ENCODE results near the gene SLC35F3.
A peak's percentile ranks its signal among the peaks of the same experiment; 100 is the strongest.

The SLC35F3 gene

DNA sequence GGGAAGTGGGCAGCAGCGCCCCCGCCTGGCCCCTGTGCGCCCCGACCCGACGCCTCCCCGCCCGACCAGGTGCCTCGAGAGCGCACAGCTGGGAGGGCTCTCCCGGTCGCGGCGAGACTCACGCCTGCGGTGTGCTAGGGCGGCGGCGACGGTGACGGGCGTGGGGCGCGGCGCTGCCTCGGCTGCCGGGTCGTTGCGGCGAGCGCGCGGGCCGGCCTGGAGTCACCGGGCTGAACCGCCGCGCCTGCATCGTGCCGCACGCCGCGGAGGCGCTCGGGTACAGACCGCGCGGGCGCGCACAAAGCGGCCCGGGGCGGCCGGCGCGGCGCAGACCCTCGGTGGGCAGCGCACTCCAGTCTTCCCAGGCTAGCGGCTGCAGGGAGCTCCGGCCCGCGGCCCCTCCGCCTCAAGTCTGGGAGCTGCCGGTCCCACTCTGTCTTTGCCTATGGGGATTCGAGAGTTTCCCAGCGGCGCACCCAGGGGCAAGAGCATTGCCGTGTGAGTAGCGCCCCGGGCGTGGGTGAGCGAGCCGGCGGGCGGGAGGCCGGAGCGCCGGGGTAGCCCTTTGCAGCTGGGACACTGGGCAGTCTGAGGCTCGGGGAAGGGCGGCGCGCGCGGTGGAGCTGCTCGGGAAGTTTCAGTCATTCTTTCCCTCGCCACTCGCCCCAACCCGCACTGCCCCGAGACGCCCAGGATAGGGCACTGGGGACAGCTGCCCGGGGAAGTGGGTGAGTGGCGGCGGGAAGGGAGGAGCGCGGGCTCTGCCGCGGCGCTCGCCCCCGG is at the start of gene SLC35F3:
Gene SLC35F3, plus strand, starts transcription at position 44 of the 783 bp plus-strand sequence.
- Histone ChIP-seq H3K9me3 (ENCODE audit: control insufficient read depth in 5 of 5, low read length in 5 of 5) (no peaks in the 10 kb centered on the region), H3K4me3 (ENCODE audit: low read depth in 1 of 5, low read length in 5 of 5) (no peak within 1 kb of the TSS), H3K9ac (ENCODE audit: low read length in 5 of 5) (no peak within 1 kb of the TSS), H3K36me3 (ENCODE audit: control insufficient read depth in 5 of 5, insufficient read depth in 5 of 5, low read length in 5 of 5) (no peaks in the 10 kb centered on the region), H3K27me3 (ENCODE audit: control insufficient read depth in 5 of 5, insufficient read depth in 4 of 5, low read length in 5 of 5) (peaks cover 12 to 20% (median 18%) of the 10 kb centered on the region in 5 donors), H3K27ac (ENCODE audit: low read depth, low read length) (no peak within 1 kb of the TSS), H3K4me1 (ENCODE audit: control insufficient read depth in 5 of 5, insufficient read depth in 5 of 5, low read length in 5 of 5) (peaks cover 0 to 6% (median 3%) of the 10 kb centered on the region in 5 donors)

DNA sequence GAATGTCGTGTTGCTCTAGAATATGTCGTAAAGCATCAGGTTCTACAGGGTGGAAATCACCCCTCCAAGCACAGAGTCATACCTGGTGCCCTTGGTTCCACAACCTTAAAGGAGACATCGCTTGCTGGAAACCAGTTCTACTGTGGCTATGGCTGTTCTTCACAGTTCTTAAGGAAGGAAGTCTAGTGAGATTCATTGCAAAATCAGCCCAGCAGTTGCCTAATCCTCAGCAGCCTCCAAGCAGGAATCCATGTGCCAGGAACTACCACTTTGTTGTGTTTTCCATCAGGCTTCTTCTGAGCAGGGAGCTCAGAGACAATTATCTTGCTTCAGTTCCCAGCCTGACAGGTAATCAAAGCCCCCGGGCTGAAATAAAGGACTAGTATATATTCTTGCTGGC is 45.0 kb upstream of the SLC35F3 start:
- no peaks in the 10 kb centered on the region for H3K27me3 ChIP-seq (ENCODE audit: control insufficient read depth in 5 of 5, insufficient read depth in 4 of 5, low read length in 5 of 5)
- no peak overlapping the region for H3K27ac ChIP-seq (ENCODE audit: low read depth, low read length)
- H3K4me1 ChIP-seq (ENCODE audit: control insufficient read depth in 5 of 5, insufficient read depth in 5 of 5, low read length in 5 of 5): no peaks in the 10 kb centered on the region
- no peak overlapping the region for H3K4me3 ChIP-seq (ENCODE audit: low read depth in 1 of 5, low read length in 5 of 5)
- H3K36me3 ChIP-seq (ENCODE audit: control insufficient read depth in 5 of 5, insufficient read depth in 5 of 5, low read length in 5 of 5): no peaks in the 10 kb centered on the region
- H3K9me3 ChIP-seq (ENCODE audit: control insufficient read depth in 5 of 5, low read length in 5 of 5): no peaks in the 10 kb centered on the region
- H3K9ac ChIP-seq (ENCODE audit: low read length in 5 of 5): no peak overlapping the region

DNA sequence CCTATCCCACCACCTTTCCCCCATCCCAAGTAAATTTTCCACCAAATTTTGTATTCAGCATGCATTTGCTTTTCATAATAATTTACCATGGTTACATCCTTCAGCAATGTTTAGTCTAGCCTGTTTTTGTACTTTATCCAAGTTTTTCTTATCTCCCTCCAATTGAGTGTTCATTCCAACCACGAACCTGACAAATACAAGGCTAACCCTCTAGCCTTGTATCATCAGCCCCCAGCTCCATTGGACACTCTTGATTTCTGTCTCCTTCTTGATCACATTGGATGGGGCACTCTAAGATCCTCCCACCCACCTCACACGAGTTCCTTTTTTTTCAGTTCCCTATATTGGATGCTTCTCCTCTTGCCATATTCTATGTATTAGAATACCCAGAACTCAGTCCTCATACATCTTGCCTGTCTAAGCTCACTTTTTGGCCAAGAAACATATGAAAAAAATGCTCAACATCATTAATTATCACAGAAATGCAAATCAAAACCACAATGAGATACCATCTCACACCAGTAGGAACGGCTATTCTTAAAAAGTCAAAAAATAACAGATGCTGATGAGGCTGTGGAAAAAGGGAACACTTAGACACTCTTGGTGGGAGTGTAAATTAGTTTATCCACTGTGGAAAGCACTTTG is 40.5 kb upstream of the SLC35F3 start:
- Histone ChIP-seq H3K27ac (ENCODE audit: low read depth, low read length) (no peak overlapping the region), H3K9ac (ENCODE audit: low read length in 5 of 5) (no peak overlapping the region), H3K4me3 (ENCODE audit: low read depth in 1 of 5, low read length in 5 of 5) (no peak overlapping the region), H3K4me1 (ENCODE audit: control insufficient read depth in 5 of 5, insufficient read depth in 5 of 5, low read length in 5 of 5) (no peaks in the 10 kb centered on the region), H3K9me3 (ENCODE audit: control insufficient read depth in 5 of 5, low read length in 5 of 5) (peaks cover 0 to 18% (median 16%) of the 10 kb centered on the region in 5 donors), H3K27me3 (ENCODE audit: control insufficient read depth in 5 of 5, insufficient read depth in 4 of 5, low read length in 5 of 5) (no peaks in the 10 kb centered on the region), H3K36me3 (ENCODE audit: control insufficient read depth in 5 of 5, insufficient read depth in 5 of 5, low read length in 5 of 5) (no peaks in the 10 kb centered on the region)

DNA sequence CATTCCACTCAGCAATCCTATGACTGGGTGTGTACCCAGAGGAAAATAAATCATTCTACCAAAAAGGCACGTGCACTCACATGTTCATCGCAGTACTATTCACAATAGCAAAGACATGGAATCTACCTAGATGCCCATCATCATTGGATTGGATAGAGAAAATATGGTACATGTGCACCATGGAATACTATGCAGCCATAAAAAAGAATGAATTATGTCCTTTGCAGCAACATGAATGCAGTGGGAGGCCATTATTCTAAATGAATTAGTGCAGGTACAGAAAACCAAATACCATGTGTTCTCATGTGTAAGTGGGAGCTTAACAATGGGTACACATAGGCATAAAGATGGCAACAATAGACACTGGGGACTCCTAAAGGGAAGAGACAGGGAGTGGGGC is 39.9 kb upstream of the SLC35F3 start:
- no peak overlapping the region for H3K27ac ChIP-seq (ENCODE audit: low read depth, low read length)
- H3K27me3 ChIP-seq (ENCODE audit: control insufficient read depth in 5 of 5, insufficient read depth in 4 of 5, low read length in 5 of 5): no peaks in the 10 kb centered on the region
- H3K36me3 ChIP-seq (ENCODE audit: control insufficient read depth in 5 of 5, insufficient read depth in 5 of 5, low read length in 5 of 5): no peaks in the 10 kb centered on the region
- no peak overlapping the region for H3K9ac ChIP-seq (ENCODE audit: low read length in 5 of 5)
- H3K4me3 ChIP-seq (ENCODE audit: low read depth in 1 of 5, low read length in 5 of 5): no peak overlapping the region
- H3K4me1 ChIP-seq (ENCODE audit: control insufficient read depth in 5 of 5, insufficient read depth in 5 of 5, low read length in 5 of 5): no peaks in the 10 kb centered on the region
- H3K9me3 ChIP-seq (ENCODE audit: control insufficient read depth in 5 of 5, low read length in 5 of 5): peaks cover 0 to 18% (median 16%) of the 10 kb centered on the region in 5 donors

DNA sequence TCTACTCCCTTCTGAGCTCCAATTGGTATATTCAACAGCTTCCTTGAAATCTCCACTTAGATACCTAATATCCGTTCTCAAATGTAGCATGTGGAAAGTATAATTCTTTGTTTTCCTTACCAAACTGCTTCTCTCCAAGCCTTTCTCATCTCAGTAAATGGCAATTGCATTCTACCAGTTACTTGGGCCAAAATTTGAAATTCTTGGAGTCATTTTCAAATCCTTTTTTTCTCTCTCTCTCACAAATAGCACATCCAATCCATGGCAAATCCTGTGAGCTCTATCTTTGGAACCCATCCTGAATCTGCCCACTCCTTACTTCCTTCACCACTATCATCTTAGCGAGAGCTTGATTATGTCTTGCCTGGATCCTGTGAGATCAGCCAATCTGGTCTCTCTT is 39.3 kb upstream of the SLC35F3 start:
- H3K4me1 ChIP-seq (ENCODE audit: control insufficient read depth in 5 of 5, insufficient read depth in 5 of 5, low read length in 5 of 5): no peaks in the 10 kb centered on the region
- H3K9me3 ChIP-seq (ENCODE audit: control insufficient read depth in 5 of 5, low read length in 5 of 5): peaks cover 0 to 19% (median 16%) of the 10 kb centered on the region in 5 donors
- H3K27me3 ChIP-seq (ENCODE audit: control insufficient read depth in 5 of 5, insufficient read depth in 4 of 5, low read length in 5 of 5): no peaks in the 10 kb centered on the region
- no peak overlapping the region for H3K27ac ChIP-seq (ENCODE audit: low read depth, low read length)
- H3K9ac ChIP-seq (ENCODE audit: low read length in 5 of 5): no peak overlapping the region
- peak overlapping the region in 1 of 5 donors; percentile 23 for H3K4me3 ChIP-seq (ENCODE audit: low read depth in 1 of 5, low read length in 5 of 5)
- no peaks in the 10 kb centered on the region for H3K36me3 ChIP-seq (ENCODE audit: control insufficient read depth in 5 of 5, insufficient read depth in 5 of 5, low read length in 5 of 5)

DNA sequence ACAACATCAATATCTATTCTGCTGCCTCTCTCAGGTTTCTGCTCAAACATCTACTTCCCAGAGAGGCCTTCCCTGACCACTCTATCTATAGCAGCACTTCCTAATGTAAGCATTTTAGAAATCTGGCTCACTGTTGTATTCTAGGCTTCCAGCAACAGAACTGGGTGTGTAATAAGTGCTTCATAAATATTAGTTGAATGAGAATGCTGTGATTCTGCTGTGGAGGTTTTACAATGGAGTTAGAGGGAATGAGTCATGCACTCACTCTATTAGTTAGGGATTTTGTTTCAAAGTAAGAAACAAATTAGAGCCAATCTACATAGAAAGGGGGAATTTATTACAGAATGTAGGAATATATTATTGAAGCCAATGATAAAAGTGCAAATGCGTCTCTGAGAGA is 38.6 kb upstream of the SLC35F3 start:
- H3K4me1 ChIP-seq (ENCODE audit: control insufficient read depth in 5 of 5, insufficient read depth in 5 of 5, low read length in 5 of 5): no peaks in the 10 kb centered on the region
- no peak overlapping the region for H3K9ac ChIP-seq (ENCODE audit: low read length in 5 of 5)
- H3K9me3 ChIP-seq (ENCODE audit: control insufficient read depth in 5 of 5, low read length in 5 of 5): peaks cover 0 to 19% (median 16%) of the 10 kb centered on the region in 5 donors
- peak overlapping the region in 1 of 5 donors; percentile 23 for H3K4me3 ChIP-seq (ENCODE audit: low read depth in 1 of 5, low read length in 5 of 5)
- H3K36me3 ChIP-seq (ENCODE audit: control insufficient read depth in 5 of 5, insufficient read depth in 5 of 5, low read length in 5 of 5): no peaks in the 10 kb centered on the region
- no peaks in the 10 kb centered on the region for H3K27me3 ChIP-seq (ENCODE audit: control insufficient read depth in 5 of 5, insufficient read depth in 4 of 5, low read length in 5 of 5)
- H3K27ac ChIP-seq (ENCODE audit: low read depth, low read length): no peak overlapping the region

DNA sequence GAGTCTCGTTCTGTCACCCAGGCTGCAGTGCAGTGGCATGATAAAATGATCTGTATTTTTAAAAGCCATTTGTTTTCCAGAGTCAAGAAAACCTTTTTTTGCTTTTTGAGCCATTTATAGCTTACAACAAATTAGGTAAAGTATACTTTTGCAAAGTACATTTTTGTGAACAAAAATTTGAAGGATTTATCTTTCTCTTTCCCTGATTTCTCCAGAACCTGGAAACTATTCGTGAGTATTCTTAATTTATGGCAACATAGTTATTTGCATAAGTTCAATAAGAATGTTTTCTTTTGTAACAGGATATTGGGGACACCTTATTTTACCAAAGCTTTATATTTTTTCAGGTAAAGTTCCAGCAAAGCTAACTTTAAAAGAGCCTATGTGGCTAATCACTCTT is 37.4 kb upstream of the SLC35F3 start:
- Histone ChIP-seq H3K4me1 (ENCODE audit: control insufficient read depth in 5 of 5, insufficient read depth in 5 of 5, low read length in 5 of 5) (no peaks in the 10 kb centered on the region), H3K27ac (ENCODE audit: low read depth, low read length) (no peak overlapping the region), H3K9ac (ENCODE audit: low read length in 5 of 5) (no peak overlapping the region), H3K36me3 (ENCODE audit: control insufficient read depth in 5 of 5, insufficient read depth in 5 of 5, low read length in 5 of 5) (no peaks in the 10 kb centered on the region), H3K27me3 (ENCODE audit: control insufficient read depth in 5 of 5, insufficient read depth in 4 of 5, low read length in 5 of 5) (no peaks in the 10 kb centered on the region), H3K9me3 (ENCODE audit: control insufficient read depth in 5 of 5, low read length in 5 of 5) (peaks cover 0 to 19% (median 16%) of the 10 kb centered on the region in 5 donors), H3K4me3 (ENCODE audit: low read depth in 1 of 5, low read length in 5 of 5) (no peak overlapping the region)

DNA sequence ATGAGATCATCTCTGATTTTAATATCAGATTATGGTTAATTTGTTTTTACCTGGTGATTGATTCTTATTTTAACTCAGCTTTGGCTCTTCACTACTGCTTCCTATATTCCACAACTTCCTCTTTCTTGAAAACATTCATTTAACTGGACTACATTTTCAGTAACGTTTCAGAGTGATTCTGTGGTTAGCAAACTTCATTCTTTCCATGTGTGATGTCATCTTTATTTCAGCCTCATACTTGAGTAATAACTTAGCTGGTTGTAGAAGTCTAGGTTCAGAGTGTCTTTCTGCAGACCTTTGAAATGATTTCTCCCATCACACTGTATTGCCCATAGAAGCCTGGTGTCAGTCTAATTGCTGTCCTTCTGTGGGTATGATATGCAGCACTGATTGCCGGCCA is 36.0 kb upstream of the SLC35F3 start:
- Histone ChIP-seq H3K27ac (ENCODE audit: low read depth, low read length) (no peak overlapping the region), H3K9ac (ENCODE audit: low read length in 5 of 5) (no peak overlapping the region), H3K36me3 (ENCODE audit: control insufficient read depth in 5 of 5, insufficient read depth in 5 of 5, low read length in 5 of 5) (no peaks in the 10 kb centered on the region), H3K27me3 (ENCODE audit: control insufficient read depth in 5 of 5, insufficient read depth in 4 of 5, low read length in 5 of 5) (no peaks in the 10 kb centered on the region), H3K9me3 (ENCODE audit: control insufficient read depth in 5 of 5, low read length in 5 of 5) (peaks cover 0 to 19% (median 16%) of the 10 kb centered on the region in 5 donors), H3K4me3 (ENCODE audit: low read depth in 1 of 5, low read length in 5 of 5) (no peak overlapping the region), H3K4me1 (ENCODE audit: control insufficient read depth in 5 of 5, insufficient read depth in 5 of 5, low read length in 5 of 5) (no peaks in the 10 kb centered on the region)

DNA sequence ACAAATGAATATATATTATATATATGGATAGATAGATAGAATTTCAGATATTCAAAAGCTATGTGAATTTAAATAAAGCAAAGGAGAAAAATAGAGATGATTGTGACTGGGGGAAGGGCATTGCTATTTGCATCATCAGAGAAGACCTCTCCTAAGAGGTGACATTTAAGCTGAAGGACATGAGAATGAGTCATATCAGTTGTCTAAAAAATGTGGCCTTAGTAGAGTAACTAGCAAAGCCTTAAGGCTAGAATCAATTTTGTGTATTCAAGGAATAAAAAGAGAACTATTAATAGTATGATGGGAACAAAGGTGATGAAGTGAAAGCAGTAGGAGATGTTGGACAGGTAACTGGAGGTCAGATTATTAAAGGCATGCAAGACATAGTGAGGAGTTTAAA is 34.8 kb upstream of the SLC35F3 start:
- Histone ChIP-seq H3K36me3 (ENCODE audit: control insufficient read depth in 5 of 5, insufficient read depth in 5 of 5, low read length in 5 of 5) (no peaks in the 10 kb centered on the region), H3K9ac (ENCODE audit: low read length in 5 of 5) (no peak overlapping the region), H3K4me3 (ENCODE audit: low read depth in 1 of 5, low read length in 5 of 5) (no peak overlapping the region), H3K4me1 (ENCODE audit: control insufficient read depth in 5 of 5, insufficient read depth in 5 of 5, low read length in 5 of 5) (no peaks in the 10 kb centered on the region), H3K27ac (ENCODE audit: low read depth, low read length) (no peak overlapping the region), H3K9me3 (ENCODE audit: control insufficient read depth in 5 of 5, low read length in 5 of 5) (peaks cover 0 to 19% (median 15%) of the 10 kb centered on the region in 5 donors), H3K27me3 (ENCODE audit: control insufficient read depth in 5 of 5, insufficient read depth in 4 of 5, low read length in 5 of 5) (no peaks in the 10 kb centered on the region)

DNA sequence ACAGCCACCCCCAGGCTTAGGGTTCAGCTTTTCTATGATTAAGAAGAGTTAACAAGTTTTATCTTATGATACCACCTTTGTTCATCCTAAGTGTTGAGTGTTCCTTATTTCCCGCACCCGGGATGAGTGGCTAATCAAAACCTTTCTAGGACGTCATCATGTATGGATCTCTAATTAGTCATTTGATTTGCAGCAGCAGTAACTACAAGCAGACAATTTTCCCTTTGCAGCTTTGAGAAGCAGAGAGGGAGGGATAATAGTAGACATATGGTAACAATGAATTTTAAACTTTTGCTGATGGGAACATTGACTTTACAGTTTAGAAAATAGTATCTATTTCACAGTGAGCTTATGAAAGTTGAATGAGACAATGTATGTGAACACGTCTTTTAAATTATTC is 30.8 kb upstream of the SLC35F3 start:
- H3K9me3 ChIP-seq (ENCODE audit: control insufficient read depth in 5 of 5, low read length in 5 of 5): peaks cover 0 to 5% (median 0%) of the 10 kb centered on the region in 5 donors
- no peaks in the 10 kb centered on the region for H3K36me3 ChIP-seq (ENCODE audit: control insufficient read depth in 5 of 5, insufficient read depth in 5 of 5, low read length in 5 of 5)
- no peak overlapping the region for H3K9ac ChIP-seq (ENCODE audit: low read length in 5 of 5)
- no peaks in the 10 kb centered on the region for H3K4me1 ChIP-seq (ENCODE audit: control insufficient read depth in 5 of 5, insufficient read depth in 5 of 5, low read length in 5 of 5)
- no peak overlapping the region for H3K4me3 ChIP-seq (ENCODE audit: low read depth in 1 of 5, low read length in 5 of 5)
- H3K27ac ChIP-seq (ENCODE audit: low read depth, low read length): no peak overlapping the region
- no peaks in the 10 kb centered on the region for H3K27me3 ChIP-seq (ENCODE audit: control insufficient read depth in 5 of 5, insufficient read depth in 4 of 5, low read length in 5 of 5)

Data from subcutaneous abdominal adipose tissue (tissue), 5 donors.